MM.1S (cell line): ENCODE results near the gene CREB3L1.

Source experiments
- DNase-seq: peaks from one replicate; pipeline ENCODE4 v3.0.0-alpha.2; 2015
- H2AFZ ChIP-seq: fragments of 300-600 bp; sonication (generic); 2 replicates; pipeline ENCODE4 v1.6.0; 2016; ENCODE audit warnings: antibody characterized with exemption, low read length
- H3F3A ChIP-seq: fragments of 300-600 bp; sonication (generic); 2 replicates; pipeline ENCODE4 v1.6.1; 2016; ENCODE audit warnings: mild to moderate bottlenecking, antibody characterized with exemption, low read length, moderate library complexity, mixed read lengths; ENCODE audit not compliant: insufficient read depth
- H3K27ac ChIP-seq: fragments of 300-600 bp; sonication (generic); 2 replicates; pipeline ENCODE4 v1.5.1; 2016; ENCODE audit warnings: mild to moderate bottlenecking, low read length
- H3K27me3 ChIP-seq: fragments of 300-600 bp; sonication (generic); replicated peaks from 2 replicates; pipeline ENCODE4 v1.6.0; 2016; ENCODE audit warnings: low read length; ENCODE audit not compliant: insufficient read depth
- H3K36me3 ChIP-seq: fragments of 300-600 bp; sonication (generic); replicated peaks from 2 replicates; pipeline ENCODE4 v1.6.1; 2016; ENCODE audit warnings: mild to moderate bottlenecking, low read length, mixed read lengths; ENCODE audit not compliant: insufficient read depth
- H3K4me1 ChIP-seq: fragments of 300-600 bp; sonication (generic); 2 replicates; pipeline ENCODE4 v1.6.1; 2016; ENCODE audit warnings: low read length, mixed read lengths
- H3K4me2 ChIP-seq: fragments of 300-600 bp; sonication (generic); 2 replicates; pipeline ENCODE4 v1.6.0; 2016; ENCODE audit warnings: low read depth, low read length
- H3K4me3 ChIP-seq: fragments of 300-600 bp; sonication (generic); 2 replicates; pipeline ENCODE4 v1.5.1; 2016; ENCODE audit warnings: low read length, mixed read lengths
- H3K79me2 ChIP-seq: fragments of 300-600 bp; sonication (generic); 2 replicates; pipeline ENCODE4 v1.6.1; 2016; ENCODE audit warnings: mixed run types, low read length, mixed read lengths
- H3K9ac ChIP-seq: fragments of 300-600 bp; sonication (generic); 2 replicates; pipeline ENCODE4 v1.6.1; 2016; ENCODE audit warnings: low read length, mixed read lengths
- H3K9me2 ChIP-seq: fragments of 300-600 bp; sonication (generic); replicated peaks from 2 replicates; pipeline ENCODE4 v1.6.1; 2016; ENCODE audit warnings: mild to moderate bottlenecking, low read length, mixed read lengths; ENCODE audit not compliant: insufficient read depth
- H3K9me3 ChIP-seq: fragments of 300-600 bp; sonication (generic); replicated peaks from 2 replicates; pipeline ENCODE4 v1.6.1; 2016; ENCODE audit warnings: mild to moderate bottlenecking, low read length, mixed read lengths; ENCODE audit not compliant: insufficient read depth
- H4K20me1 ChIP-seq: fragments of 300-600 bp; sonication (generic); 2 replicates; pipeline ENCODE4 v1.6.1; 2016; ENCODE audit warnings: mild to moderate bottlenecking, low read length, moderate library complexity, mixed read lengths; ENCODE audit not compliant: insufficient read depth
- EZH2 ChIP-seq: fragments of 300-600 bp; sonication (generic); optimal IDR thresholded peaks from 2 replicates; pipeline ENCODE3; 2017; ENCODE audit warnings: low read depth, mild to moderate bottlenecking, antibody characterized with exemption, low read length, mixed read lengths
- EZH2phosphoT487 ChIP-seq: fragments of 300-600 bp; sonication (generic); IDR thresholded peaks from 2 replicates; pipeline ENCODE4 v1.6.1; 2018; ENCODE audit warnings: antibody characterized with exemption, low read length
- TF ChIP-seq, protein P1 (sequence below): fragments of 300-600 bp; sonication (generic); IDR thresholded peaks from 2 replicates; pipeline ENCODE4 v1.5.1; 2016; ENCODE audit warnings: antibody characterized with exemption, low read length, mixed read lengths

The CREB3L1 gene

DNA sequence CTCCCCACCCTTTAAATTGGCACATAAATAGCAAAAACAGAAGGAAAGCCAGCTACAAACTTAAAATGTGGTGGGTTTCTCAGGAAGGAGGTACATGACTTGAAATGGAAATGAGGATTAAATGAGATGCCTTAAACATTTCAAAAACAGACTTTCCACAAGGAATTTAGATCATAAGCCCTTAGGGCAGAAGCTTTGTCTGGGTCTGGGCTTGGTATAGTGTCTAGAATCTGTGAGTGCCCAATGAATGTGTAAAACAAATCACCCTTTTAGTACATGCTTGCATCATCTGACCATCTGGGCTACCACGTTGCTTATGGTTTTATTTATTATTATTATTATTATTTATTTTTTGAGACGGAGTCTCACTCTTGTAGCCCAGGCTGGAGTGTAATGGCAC is 37.1 kb upstream of the CREB3L1 start:
- Histone ChIP-seq H4K20me1 (no peaks in the 10 kb centered on the region), H3K79me2 (no peaks in the 10 kb centered on the region), H3K9ac (no peak overlapping the region), H3K4me2 (no peak overlapping the region), H3K4me1 (peaks cover 6% of the 10 kb centered on the region), H2AFZ (no peak overlapping the region), H3K4me3 (no peak overlapping the region), H3K36me3 (no peaks in the 10 kb centered on the region), H3K9me3 (no peaks in the 10 kb centered on the region), H3F3A (no peaks in the 10 kb centered on the region), H3K27ac (no peak overlapping the region), H3K27me3 (peaks cover 18% of the 10 kb centered on the region), H3K9me2 (no peaks in the 10 kb centered on the region)
- DNase-seq: no peak
- no peak for TF ChIP-seq EZH2phosphoT487
- TF ChIP-seq, protein P1, sequence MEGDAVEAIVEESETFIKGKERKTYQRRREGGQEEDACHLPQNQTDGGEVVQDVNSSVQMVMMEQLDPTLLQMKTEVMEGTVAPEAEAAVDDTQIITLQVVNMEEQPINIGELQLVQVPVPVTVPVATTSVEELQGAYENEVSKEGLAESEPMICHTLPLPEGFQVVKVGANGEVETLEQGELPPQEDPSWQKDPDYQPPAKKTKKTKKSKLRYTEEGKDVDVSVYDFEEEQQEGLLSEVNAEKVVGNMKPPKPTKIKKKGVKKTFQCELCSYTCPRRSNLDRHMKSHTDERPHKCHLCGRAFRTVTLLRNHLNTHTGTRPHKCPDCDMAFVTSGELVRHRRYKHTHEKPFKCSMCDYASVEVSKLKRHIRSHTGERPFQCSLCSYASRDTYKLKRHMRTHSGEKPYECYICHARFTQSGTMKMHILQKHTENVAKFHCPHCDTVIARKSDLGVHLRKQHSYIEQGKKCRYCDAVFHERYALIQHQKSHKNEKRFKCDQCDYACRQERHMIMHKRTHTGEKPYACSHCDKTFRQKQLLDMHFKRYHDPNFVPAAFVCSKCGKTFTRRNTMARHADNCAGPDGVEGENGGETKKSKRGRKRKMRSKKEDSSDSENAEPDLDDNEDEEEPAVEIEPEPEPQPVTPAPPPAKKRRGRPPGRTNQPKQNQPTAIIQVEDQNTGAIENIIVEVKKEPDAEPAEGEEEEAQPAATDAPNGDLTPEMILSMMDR: no peak
- TF ChIP-seq EZH2: no peak

DNA sequence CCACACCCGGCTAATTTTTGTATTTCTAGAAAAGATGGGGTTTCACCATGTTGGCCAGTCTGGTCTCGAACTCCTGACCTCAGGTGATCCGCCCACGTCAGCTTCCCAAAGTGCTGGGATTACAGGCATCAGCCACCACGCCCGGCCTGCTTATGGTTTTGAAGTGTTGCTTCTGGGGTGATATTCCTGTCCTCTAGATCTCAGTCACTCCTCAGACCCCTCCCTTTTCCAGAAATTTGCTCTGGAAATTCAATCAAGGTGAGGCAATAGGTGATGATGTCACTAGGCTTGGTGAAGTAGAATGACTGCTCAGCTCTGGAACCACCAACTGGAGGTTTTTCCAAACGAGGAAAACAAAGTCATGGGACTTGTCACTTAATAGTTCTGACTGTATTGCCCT is 36.6 kb upstream of the CREB3L1 start:
- Histone ChIP-seq H3F3A (no peaks in the 10 kb centered on the region), H3K36me3 (no peaks in the 10 kb centered on the region), H4K20me1 (no peaks in the 10 kb centered on the region), H3K9me3 (no peaks in the 10 kb centered on the region), H3K9ac (no peak overlapping the region), H3K79me2 (no peaks in the 10 kb centered on the region), H2AFZ (no peak overlapping the region), H3K4me3 (no peak overlapping the region), H3K4me2 (no peak overlapping the region), H3K27me3 (peaks cover 18% of the 10 kb centered on the region), H3K27ac (no peak overlapping the region), H3K9me2 (no peaks in the 10 kb centered on the region), H3K4me1 (peaks cover 6% of the 10 kb centered on the region)
- DNase-seq: no peak
- TF ChIP-seq EZH2 (no peak), EZH2phosphoT487 (no peak)
- TF ChIP-seq, protein P1: no peak

DNA sequence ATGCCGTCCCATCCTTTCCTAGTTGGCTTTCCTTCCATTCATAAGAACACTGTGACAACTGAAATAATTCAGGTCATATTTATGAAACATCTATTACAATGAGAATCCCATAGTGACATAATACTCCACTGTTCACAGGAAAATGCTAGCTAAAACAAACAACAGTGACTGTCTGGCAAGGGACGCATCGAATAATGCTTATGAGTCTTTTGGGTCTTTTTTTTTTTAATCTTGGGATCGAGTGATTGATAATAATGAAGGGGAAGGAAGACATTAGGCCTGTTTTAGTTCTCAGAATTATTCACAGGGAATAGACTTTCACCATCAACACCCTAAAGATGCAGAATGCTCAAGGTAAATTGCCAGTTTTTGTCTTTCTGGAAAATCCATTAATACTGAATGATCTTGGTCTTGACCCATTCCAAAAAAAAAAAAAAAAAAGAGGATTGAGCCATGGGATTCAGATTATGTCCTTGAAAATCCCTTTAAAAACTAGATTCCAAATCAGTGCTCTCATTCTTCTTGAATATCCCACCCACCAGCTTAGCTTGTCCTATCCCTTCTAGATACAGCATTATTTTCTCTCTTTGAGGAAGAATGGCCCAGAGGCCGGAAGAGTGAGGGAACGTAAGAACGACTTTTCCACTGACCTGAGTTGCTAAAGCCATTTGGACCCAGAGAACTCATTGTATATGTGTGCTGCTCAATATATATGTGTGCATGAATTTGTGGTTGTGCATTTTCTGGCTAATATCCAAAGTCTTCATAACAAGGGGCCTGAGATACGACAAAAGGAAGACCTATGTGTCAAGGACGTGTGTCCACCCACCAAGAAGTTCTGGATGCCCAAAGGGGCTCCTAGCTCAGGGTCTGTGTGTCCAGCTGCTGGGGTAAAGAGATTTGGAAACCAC is 35.2 kb upstream of the CREB3L1 start:
- Histone ChIP-seq H2AFZ (peak overlapping the region; percentile 97), H3K27ac (peak overlapping the region; percentile 40; the same call in 1 of the 2 replicates)

More for the DNA sequence above, 35.2 kb upstream of the CREB3L1 start:
- peaks cover 6% of the 10 kb centered on the region for H3K4me1 ChIP-seq
- no peaks in the 10 kb centered on the region for H3F3A ChIP-seq
- no peaks in the 10 kb centered on the region for H3K36me3 ChIP-seq
- peak overlapping the region; percentile 99 for H3K4me2 ChIP-seq
- peaks cover 13% of the 10 kb centered on the region for H3K27me3 ChIP-seq
- no peaks in the 10 kb centered on the region for H3K9me3 ChIP-seq
- no peaks in the 10 kb centered on the region for H4K20me1 ChIP-seq
- H3K9me2 ChIP-seq: no peaks in the 10 kb centered on the region
- DNase-seq: no peak
- TF ChIP-seq EZH2 (no peak), EZH2phosphoT487 (no peak)
- TF ChIP-seq, protein P1: no peak
- peak overlapping the region; percentile 60; the same call in 1 of the 2 replicates for H3K9ac ChIP-seq
- H3K79me2 ChIP-seq: no peaks in the 10 kb centered on the region
- peak overlapping the region; percentile 79 for H3K4me3 ChIP-seq
